Activated effector memory CD4-positive, alpha-beta T cell treated with anti-CD3 and anti-CD28 coated beads, Interleukin-2, amount 50 U/mL, for 16 hours (primary cell): ENCODE measurements around the gene ARMC12.

Experiments
- DNase-seq: peaks from one replicate; pipeline ENCODE4 v3.0.0-alpha.2; 2020

The ARMC12 gene

GRCh38 chr6:35777356-35778102 is 40.7 kb downstream of the ARMC12 start:
- DNase-seq, result no peak

GRCh38 chr6:35778437-35778836 is 41.6 kb downstream of the ARMC12 start:
- DNase-seq, result no peak

- no peak for DNase-seq
Measured at GRCh38 chr6:35780719-35781118, 43.9 kb downstream of the ARMC12 start, which contains the start of gene CLPSL1. Gene CLPSL1 (plus strand): TSS chr6:35781019. CDS start chr6:35781111, 92 bp downstream.

- no peak for DNase-seq
Measured at GRCh38 chr6:35781290-35781689, 44.5 kb downstream of the ARMC12 start.

GRCh38 chr6:35782424-35782823 is 45.6 kb downstream of the ARMC12 start:
- no peak for DNase-seq

- DNase-seq, result no peak
Measured at GRCh38 chr6:35784200-35784599, 47.4 kb downstream of the ARMC12 start.

- DNase-seq, result no peak
Measured at GRCh38 chr6:35786272-35786671, 49.4 kb downstream of the ARMC12 start.

- DNase-seq, result no peak
Measured at GRCh38 chr6:35786810-35787209, 50.0 kb downstream of the ARMC12 start.

GRCh38 chr6:35787266-35788218 is 50.7 kb downstream of the ARMC12 start:
- DNase-seq, result no peak

GRCh38 chr6:35788423-35788982 is 51.7 kb downstream of the ARMC12 start:
- DNase-seq, result no peak

GRCh38 chr6:35790683-35791082 is 53.9 kb downstream of the ARMC12 start:
- no peak for DNase-seq

- DNase-seq, result no peak
Measured at GRCh38 chr6:35794536-35795452, 58.0 kb downstream of the ARMC12 start.

GRCh38 chr6:35795453-35796071 is 58.7 kb downstream of the ARMC12 start:
- no peak for DNase-seq

- no peak for DNase-seq
Measured at GRCh38 chr6:35796236-35796635, 59.4 kb downstream of the ARMC12 start.

GRCh38 chr6:35797837-35798526 is 61.1 kb downstream of the ARMC12 start:
- no peak for DNase-seq
